PC-9 (cell line): ENCODE data around the gene SETBP1. TPM values are rescaled to one million over a fixed set of nuclear protein-coding genes. Genes with fewer than 3 reads are reported as not detected.

Source experiments
- BruUV-seq: library from RNA; stranded (reverse); fragments of 400-500 nt; replicated peaks from 2 replicates; lab custom pipeline; 2021; lab: Mats Ljungman, UMichigan
- CTCF ChIA-PET: fragments of 300-600 bp; sonication (Branson Sonifier 250); formaldehyde crosslinking; loops from one replicate; lab custom pipeline; 2022; ENCODE audit warnings: antibody characterized with exemption; lab: Charles Lee
- POLR2A ChIA-PET: fragments of 300-600 bp; sonication (Branson Sonifier 250); formaldehyde crosslinking; loops from one replicate; lab custom pipeline; 2022; ENCODE audit warnings: antibody characterized with exemption; ENCODE audit not compliant: unreplicated experiment; lab: Charles Lee
- DNase-seq, 2 experiments: peaks; one replicate each; pipeline versions ENCODE4 v3.0.0 to v3.0.0-alpha.2; 2015 to 2022; ENCODE audit warnings: mixed read lengths in 1 of 2
- H2AFZ ChIP-seq: fragments of 200-600 bp; sonication (generic); 2 replicates; pipeline ENCODE4 v1.8.1; 2017; ENCODE audit warnings: antibody characterized with exemption
- H3F3A ChIP-seq: fragments of 200-600 bp; sonication (generic); 2 replicates; pipeline ENCODE4 v1.8.1; 2017; ENCODE audit warnings: antibody characterized with exemption, mild to moderate bottlenecking, low read depth; ENCODE audit not compliant: insufficient read depth
- H3K27ac ChIP-seq: fragments of 200-600 bp; sonication (generic); 2 replicates; pipeline ENCODE4 v1.6.1; 2016; ENCODE audit warnings: mixed run types
- H3K27me3 ChIP-seq: fragments of 200-600 bp; sonication (generic); 2 replicates; pipeline ENCODE4 v1.6.1; 2016; ENCODE audit warnings: low read depth, mixed run types; ENCODE audit not compliant: insufficient read depth
- H3K36me3 ChIP-seq: fragments of 200-600 bp; sonication (generic); 2 replicates; pipeline ENCODE4 v1.6.1; 2016; ENCODE audit warnings: low read depth, mixed run types
- H3K4me1 ChIP-seq: fragments of 200-600 bp; sonication (generic); replicated peaks from 2 replicates; pipeline ENCODE4 v1.6.1; 2016; ENCODE audit warnings: mixed run types; ENCODE audit not compliant: insufficient read depth
- H3K4me2 ChIP-seq: fragments of 200-600 bp; sonication (generic); 2 replicates; pipeline ENCODE4 v1.6.1; 2017; ENCODE audit warnings: mixed run types
- H3K4me3 ChIP-seq: fragments of 200-600 bp; sonication (generic); 2 replicates; pipeline ENCODE4 v1.6.1; 2016; ENCODE audit warnings: mixed run types
- H3K79me2 ChIP-seq: fragments of 200-600 bp; sonication (generic); 2 replicates; pipeline ENCODE4 v1.6.1; 2017; ENCODE audit warnings: low read depth, mixed run types
- H3K9me2 ChIP-seq: fragments of 200-600 bp; sonication (generic); 2 replicates; pipeline ENCODE4 v1.8.1; 2017; ENCODE audit warnings: mild to moderate bottlenecking; ENCODE audit not compliant: insufficient read depth
- H3K9me3 ChIP-seq: fragments of 200-600 bp; sonication (generic); 2 replicates; pipeline ENCODE4 v1.8.1; 2016; ENCODE audit warnings: low read depth; ENCODE audit not compliant: insufficient read depth
- H4K20me1 ChIP-seq: fragments of 200-600 bp; sonication (generic); 2 replicates; pipeline ENCODE4 v1.8.1; 2017; ENCODE audit not compliant: insufficient read depth
- EZH2 ChIP-seq: fragments of 200-600 bp; sonication (generic); IDR thresholded peaks from 2 replicates; pipeline ENCODE4 v1.8.0; 2017; ENCODE audit warnings: antibody characterized with exemption, low read depth
- intact Hi-C: fragments of 100-400 bp; cut with micrococcal nuclease; formaldehyde crosslinking; loops from one replicate; pipeline ENCODE4 v1.10.0; 2022; ENCODE audit not compliant: unreplicated experiment
- total RNA-seq: library from RNA; stranded (reverse); gene quantifications from 2 replicates; pipeline ENCODE4 v1.2.3, GENCODE V29; 2021
- TF ChIP-seq, protein P1 (sequence below): fragments of 200-600 bp; sonication (generic); conservative IDR thresholded peaks from 2 replicates; pipeline ENCODE4 v1.6.1; 2017; ENCODE audit warnings: mixed run types, antibody characterized with exemption, mild to moderate bottlenecking, moderate library complexity

SETBP1 gene
- total RNA-seq, 1 experiment from 2014 or later: 9.0 TPM

DNA sequence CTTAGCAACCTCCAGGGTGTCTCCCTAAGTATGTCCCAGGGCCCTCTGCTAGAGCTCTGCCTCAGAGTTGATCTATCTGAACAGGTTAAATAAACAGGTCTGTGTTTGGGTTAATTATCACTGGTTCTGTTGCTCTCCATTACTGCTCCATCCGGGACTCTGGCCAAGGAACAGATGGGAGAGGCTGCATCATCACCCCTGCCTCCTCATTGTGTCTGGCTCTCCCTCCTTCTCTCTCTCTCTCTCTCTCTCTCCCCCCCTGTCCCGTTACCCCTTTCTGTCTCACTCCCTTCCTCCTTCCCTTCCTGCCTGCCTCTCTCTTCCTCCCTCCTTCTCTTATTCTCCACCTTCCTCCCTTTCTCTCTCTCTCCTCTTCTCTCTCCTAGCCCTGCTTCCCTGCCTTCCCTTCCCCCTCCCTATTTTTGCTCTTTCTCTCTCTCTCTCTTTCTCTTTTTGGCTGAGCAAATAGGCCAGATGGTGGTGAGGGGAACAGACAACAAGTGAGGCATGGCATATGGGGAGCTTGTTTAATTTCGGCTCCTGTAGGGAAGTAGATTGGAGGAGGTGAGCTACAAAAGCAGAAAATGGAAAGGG lies 62.1 kb downstream of the SETBP1 start:
- peaks cover 4% of the 10 kb centered on the region; the same call in 1 of the 2 replicates for H3K79me2 ChIP-seq
- POLR2A ChIA-PET: interaction anchor here (0.6 kb wide), 1 partner anchor 248 kb away, joined by 4 read pairs; no protein-coding TSS in a partner anchor

DNA sequence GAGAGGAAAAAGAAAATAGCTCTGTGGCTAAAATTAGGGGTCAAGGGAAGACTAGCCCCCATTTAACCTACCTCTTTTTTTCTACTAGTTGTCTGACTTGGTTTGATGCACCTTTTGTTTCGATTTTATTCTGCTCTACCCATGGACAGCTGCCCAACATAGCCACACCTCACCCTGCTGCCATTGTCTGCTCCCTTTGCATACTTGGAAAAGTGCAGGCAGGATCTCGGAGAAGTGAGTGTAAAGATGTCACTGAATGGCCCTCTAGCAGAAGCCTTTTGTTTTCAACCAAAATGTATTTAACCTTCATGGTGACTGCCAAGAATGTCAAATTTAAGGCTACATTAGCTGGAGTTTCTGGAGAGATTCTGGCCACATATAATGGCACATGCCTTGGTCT lies 62.9 kb downstream of the SETBP1 start:
- no peaks in the 10 kb centered on the region for H3K36me3 ChIP-seq
- H3K4me2 ChIP-seq: no peak overlapping the region
- H3K4me1 ChIP-seq: peaks cover 19% of the 10 kb centered on the region
- no peaks in the 10 kb centered on the region for H4K20me1 ChIP-seq
- H3K27me3 ChIP-seq: no peaks in the 10 kb centered on the region
- no peak for DNase-seq
- H3K9me2 ChIP-seq: no peaks in the 10 kb centered on the region
- ChIA-PET POLR2A (interaction anchor here (0.6 kb wide), 2 partner anchors 249 to 1084 kb away, joined by 4 to 9 read pairs; no protein-coding TSS in a partner anchor), CTCF (no interaction called here)
- H3F3A ChIP-seq: peaks cover 10% of the 10 kb centered on the region; the same call in 1 of the 2 replicates
- no peak overlapping the region for H3K27ac ChIP-seq
- no peaks in the 10 kb centered on the region for H3K9me3 ChIP-seq
- H3K4me3 ChIP-seq: no peak overlapping the region
- no peak overlapping the region for H2AFZ ChIP-seq
- no peaks in the 10 kb centered on the region for H3K79me2 ChIP-seq
- no peak for TF ChIP-seq EZH2
- TF ChIP-seq, protein P1, sequence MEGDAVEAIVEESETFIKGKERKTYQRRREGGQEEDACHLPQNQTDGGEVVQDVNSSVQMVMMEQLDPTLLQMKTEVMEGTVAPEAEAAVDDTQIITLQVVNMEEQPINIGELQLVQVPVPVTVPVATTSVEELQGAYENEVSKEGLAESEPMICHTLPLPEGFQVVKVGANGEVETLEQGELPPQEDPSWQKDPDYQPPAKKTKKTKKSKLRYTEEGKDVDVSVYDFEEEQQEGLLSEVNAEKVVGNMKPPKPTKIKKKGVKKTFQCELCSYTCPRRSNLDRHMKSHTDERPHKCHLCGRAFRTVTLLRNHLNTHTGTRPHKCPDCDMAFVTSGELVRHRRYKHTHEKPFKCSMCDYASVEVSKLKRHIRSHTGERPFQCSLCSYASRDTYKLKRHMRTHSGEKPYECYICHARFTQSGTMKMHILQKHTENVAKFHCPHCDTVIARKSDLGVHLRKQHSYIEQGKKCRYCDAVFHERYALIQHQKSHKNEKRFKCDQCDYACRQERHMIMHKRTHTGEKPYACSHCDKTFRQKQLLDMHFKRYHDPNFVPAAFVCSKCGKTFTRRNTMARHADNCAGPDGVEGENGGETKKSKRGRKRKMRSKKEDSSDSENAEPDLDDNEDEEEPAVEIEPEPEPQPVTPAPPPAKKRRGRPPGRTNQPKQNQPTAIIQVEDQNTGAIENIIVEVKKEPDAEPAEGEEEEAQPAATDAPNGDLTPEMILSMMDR: no peak
- no TSS peak for BruUV-seq
- intact Hi-C loops: no loop called here

More for the DNA sequence above, 62.1 kb downstream of the SETBP1 start:
- H3K4me1 ChIP-seq: peaks cover 20% of the 10 kb centered on the region
- DNase-seq: no peak
- H3K4me2 ChIP-seq: no peak overlapping the region
- H3K9me2 ChIP-seq: no peaks in the 10 kb centered on the region
- intact Hi-C loops: no loop called here
- CTCF ChIA-PET: no interaction called here
- H4K20me1 ChIP-seq: no peaks in the 10 kb centered on the region
- H3K36me3 ChIP-seq: 0 out of 2 replicates have a peak, but pooled peaks cover 3% of the 10 kb centered on the region
- TF ChIP-seq, protein P1: no peak
- no peak for TF ChIP-seq EZH2
- no peak overlapping the region for H3K27ac ChIP-seq
- H2AFZ ChIP-seq: no peak overlapping the region
- H3K27me3 ChIP-seq: no peaks in the 10 kb centered on the region
- no peaks in the 10 kb centered on the region for H3K9me3 ChIP-seq
- H3F3A ChIP-seq: peaks cover 10% of the 10 kb centered on the region; the same call in 1 of the 2 replicates
- no peak overlapping the region for H3K4me3 ChIP-seq
- no TSS peak for BruUV-seq

- H3K9me2 ChIP-seq: no peaks in the 10 kb centered on the region
- H3K27me3 ChIP-seq: no peaks in the 10 kb centered on the region
- CTCF ChIA-PET: no interaction called here
- H3K36me3 ChIP-seq: no peaks in the 10 kb centered on the region
- no peaks in the 10 kb centered on the region for H3K9me3 ChIP-seq
- H3F3A ChIP-seq: peaks cover 8% of the 10 kb centered on the region; the same call in 1 of the 2 replicates
- intact Hi-C loops: no loop called here
- H2AFZ ChIP-seq: no peak overlapping the region
- POLR2A ChIA-PET: interaction anchor here (0.6 kb wide), 1 partner anchor 1084 kb away, joined by 9 read pairs; no protein-coding TSS in a partner anchor
- no peak overlapping the region for H3K4me2 ChIP-seq
- peaks cover 15% of the 10 kb centered on the region for H3K4me1 ChIP-seq
- H3K4me3 ChIP-seq: no peak overlapping the region
- BruUV-seq: no TSS peak
- no peaks in the 10 kb centered on the region for H4K20me1 ChIP-seq
- no peak for DNase-seq
- TF ChIP-seq, protein P1: no peak
- TF ChIP-seq EZH2: no peak
- H3K27ac ChIP-seq: no peak overlapping the region
- no peaks in the 10 kb centered on the region for H3K79me2 ChIP-seq
Observed at GRCh38 chr18:44744161-44745121, 63.8 kb downstream of the SETBP1 start.
